GM23338 (cell line): ENCODE measurements around the gene DTNA. TPM values are rescaled to one million over a fixed set of nuclear protein-coding genes. Genes with fewer than 3 reads are reported as not detected.

Experiments
- ATAC-seq: fragments of 200-7000 bp; cut with Tn5 transposase; 3 replicates; pipeline ENCODE4 v1.9.1; 2020
- DNase-seq: peaks from one replicate; pipeline ENCODE4 v3.0.0-alpha.2; 2015; ENCODE audit warnings: low spot score
- H2AFZ ChIP-seq: fragments of 200-600 bp; sonication (generic); 2 replicates; pipeline ENCODE4 v1.8.0; 2016; ENCODE audit warnings: antibody characterized with exemption, mild to moderate bottlenecking, moderate library complexity
- H3F3A ChIP-seq: fragments of 200-600 bp; sonication (generic); replicated peaks from 2 replicates; pipeline ENCODE4 v1.8.0; 2017; ENCODE audit warnings: antibody characterized with exemption, mixed run types, low read depth
- H3K27ac ChIP-seq: fragments of 200-600 bp; sonication (generic); 2 replicates; pipeline ENCODE4 v1.6.1; 2016; ENCODE audit warnings: low read depth
- H3K27me3 ChIP-seq: fragments of 200-600 bp; sonication (generic); 2 replicates; pipeline ENCODE4 v1.8.0; 2016; ENCODE audit warnings: mild to moderate bottlenecking, mixed run types, moderate library complexity; ENCODE audit not compliant: insufficient read depth
- H3K36me3 ChIP-seq: fragments of 200-600 bp; sonication (generic); 2 replicates; pipeline ENCODE4 v1.8.0; 2016; ENCODE audit warnings: mild to moderate bottlenecking; ENCODE audit not compliant: insufficient read depth
- H3K4me1 ChIP-seq: fragments of 200-600 bp; sonication (generic); 2 replicates; pipeline ENCODE4 v1.8.0; 2016; ENCODE audit warnings: mild to moderate bottlenecking, moderate library complexity; ENCODE audit not compliant: insufficient read depth
- H3K4me2 ChIP-seq: fragments of 200-600 bp; sonication (generic); 2 replicates; pipeline ENCODE4 v1.7.1; 2017; ENCODE audit warnings: mixed run types
- H3K4me3 ChIP-seq: fragments of 200-600 bp; sonication (generic); 2 replicates; pipeline ENCODE4 v1.6.1; 2016; ENCODE audit warnings: mixed run types
- H3K79me2 ChIP-seq: fragments of 200-600 bp; sonication (generic); replicated peaks from 2 replicates; pipeline ENCODE4 v1.8.0; 2017; ENCODE audit warnings: mild to moderate bottlenecking; ENCODE audit not compliant: insufficient read depth
- H3K9me2 ChIP-seq: fragments of 200-600 bp; sonication (generic); 2 replicates; pipeline ENCODE4 v1.8.0; 2017; ENCODE audit not compliant: insufficient read depth
- H4K20me1 ChIP-seq: fragments of 200-600 bp; sonication (generic); replicated peaks from 2 replicates; pipeline ENCODE4 v1.8.0; 2017; ENCODE audit warnings: mild to moderate bottlenecking; ENCODE audit not compliant: insufficient read depth
- H3K27ac Mint-ChIP-seq: 2 replicates; pipeline ENCODE4 v1.8.0; 2020; ENCODE audit warnings: inconsistent platforms, mild to moderate bottlenecking, moderate library complexity, mixed read lengths
- H3K27me3 Mint-ChIP-seq: 3 replicates; pipeline ENCODE4 v1.8.0; 2022; ENCODE audit warnings: low read depth, mild to moderate bottlenecking, moderate library complexity, mixed read lengths, inconsistent platforms; ENCODE audit not compliant: insufficient read depth, poor library complexity
- H3K36me3 Mint-ChIP-seq: 3 replicates; pipeline ENCODE4 v1.8.0; 2021; ENCODE audit warnings: low read depth, mild to moderate bottlenecking, inconsistent platforms, moderate library complexity, mixed read lengths
- H3K4me1 Mint-ChIP-seq: 3 replicates; pipeline ENCODE4 v1.8.0; 2020; ENCODE audit warnings: mild to moderate bottlenecking, inconsistent platforms, mixed read lengths
- H3K4me3 Mint-ChIP-seq: 3 replicates; pipeline ENCODE4 v1.8.0; 2021; ENCODE audit warnings: moderate library complexity, mild to moderate bottlenecking, inconsistent platforms, mixed read lengths
- H3K9me3 Mint-ChIP-seq: 3 replicates; pipeline ENCODE4 v1.8.0; 2020; ENCODE audit warnings: moderate library complexity, mild to moderate bottlenecking, inconsistent platforms, mixed read lengths
- CREB1 ChIP-seq: fragments of 250-450 bp; sonication (Bioruptor Pico); IDR thresholded peaks from 2 replicates; pipeline ENCODE4 v1.5.0; 2020; ENCODE audit warnings: low read depth, mild to moderate bottlenecking, moderate library complexity
- EZH2 ChIP-seq: fragments of 200-600 bp; sonication (generic); IDR thresholded peaks from one replicate; pipeline ENCODE4 v1.8.0; 2017; ENCODE audit warnings: antibody characterized with exemption, mild to moderate bottlenecking, low read depth; ENCODE audit not compliant: unreplicated experiment
- JUNB ChIP-seq: IDR thresholded peaks from one replicate; pipeline ENCODE4 v1.6.1; 2016; ENCODE audit warnings: antibody characterized with exemption; ENCODE audit not compliant: unreplicated experiment
- NANOG ChIP-seq: IDR thresholded peaks from 2 replicates; pipeline ENCODE4 v1.6.1; 2016; ENCODE audit warnings: antibody characterized with exemption, borderline replicate concordance
- POLR2AphosphoS5 ChIP-seq: IDR thresholded peaks from 2 replicates; pipeline ENCODE4 v1.6.1; 2016; ENCODE audit warnings: antibody characterized with exemption, low read depth
- STAT1 ChIP-seq: IDR thresholded peaks from one replicate; pipeline ENCODE4 v1.6.1; 2016; ENCODE audit warnings: antibody characterized with exemption; ENCODE audit not compliant: unreplicated experiment
- polyA plus RNA-seq: library from polyadenylated mRNA; unstranded; fragments of >200 nt; fragmentation: Nextera tagmentation; extraction: Ambion mirVana; gene quantifications from 2 replicates; pipeline ENCODE4 v1.2.1, GENCODE V29; 2016
- total RNA-seq: library from RNA; depleted of rRNA; stranded (reverse); fragments of >200 nt; shearing (Covaris generic); gene quantifications from 2 replicates; pipeline ENCODE4 v1.2.3, GENCODE V29; 2014
- TF ChIP-seq, protein P1 (sequence below): fragments of 250-450 bp; sonication (Bioruptor Pico); IDR thresholded peaks from 2 replicates; pipeline ENCODE4 v1.5.0; 2020; ENCODE audit warnings: mild to moderate bottlenecking, moderate library complexity
- TF ChIP-seq, protein P2 (sequence below): IDR thresholded peaks from one replicate; pipeline ENCODE4 v1.6.1; 2018; ENCODE audit warnings: antibody characterized with exemption; ENCODE audit not compliant: unreplicated experiment

DTNA gene
- total and polyA plus RNA-seq, 2 experiments from 2014 or later: 11.5 to 25.1 TPM

DNA sequence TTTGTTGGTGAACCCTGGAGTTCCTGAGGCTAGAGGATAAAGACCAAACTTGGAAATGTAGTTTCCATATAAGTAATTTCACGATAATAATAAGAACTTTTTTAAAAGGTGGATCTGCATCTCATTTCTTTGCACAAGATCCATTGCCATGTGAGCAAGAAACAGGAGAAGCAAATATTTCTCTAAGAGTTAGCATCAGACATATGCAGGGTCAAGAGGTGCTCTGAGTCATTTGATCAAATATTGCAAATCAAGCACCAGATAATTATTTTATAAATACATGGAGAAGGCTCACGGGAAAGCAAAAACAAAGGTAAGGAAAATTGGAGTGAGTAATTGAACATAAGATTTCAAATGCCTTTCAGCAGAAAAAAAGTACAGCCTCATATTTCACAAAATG is 118.0 kb downstream of the DTNA start:
- H3K27ac Mint-ChIP-seq: no peak overlapping the region
- H3K79me2 ChIP-seq: no peaks in the 10 kb centered on the region
- H3K27me3 ChIP-seq: no peaks in the 10 kb centered on the region
- H3K27me3 Mint-ChIP-seq: no peaks in the 10 kb centered on the region
- TF ChIP-seq, protein P1, sequence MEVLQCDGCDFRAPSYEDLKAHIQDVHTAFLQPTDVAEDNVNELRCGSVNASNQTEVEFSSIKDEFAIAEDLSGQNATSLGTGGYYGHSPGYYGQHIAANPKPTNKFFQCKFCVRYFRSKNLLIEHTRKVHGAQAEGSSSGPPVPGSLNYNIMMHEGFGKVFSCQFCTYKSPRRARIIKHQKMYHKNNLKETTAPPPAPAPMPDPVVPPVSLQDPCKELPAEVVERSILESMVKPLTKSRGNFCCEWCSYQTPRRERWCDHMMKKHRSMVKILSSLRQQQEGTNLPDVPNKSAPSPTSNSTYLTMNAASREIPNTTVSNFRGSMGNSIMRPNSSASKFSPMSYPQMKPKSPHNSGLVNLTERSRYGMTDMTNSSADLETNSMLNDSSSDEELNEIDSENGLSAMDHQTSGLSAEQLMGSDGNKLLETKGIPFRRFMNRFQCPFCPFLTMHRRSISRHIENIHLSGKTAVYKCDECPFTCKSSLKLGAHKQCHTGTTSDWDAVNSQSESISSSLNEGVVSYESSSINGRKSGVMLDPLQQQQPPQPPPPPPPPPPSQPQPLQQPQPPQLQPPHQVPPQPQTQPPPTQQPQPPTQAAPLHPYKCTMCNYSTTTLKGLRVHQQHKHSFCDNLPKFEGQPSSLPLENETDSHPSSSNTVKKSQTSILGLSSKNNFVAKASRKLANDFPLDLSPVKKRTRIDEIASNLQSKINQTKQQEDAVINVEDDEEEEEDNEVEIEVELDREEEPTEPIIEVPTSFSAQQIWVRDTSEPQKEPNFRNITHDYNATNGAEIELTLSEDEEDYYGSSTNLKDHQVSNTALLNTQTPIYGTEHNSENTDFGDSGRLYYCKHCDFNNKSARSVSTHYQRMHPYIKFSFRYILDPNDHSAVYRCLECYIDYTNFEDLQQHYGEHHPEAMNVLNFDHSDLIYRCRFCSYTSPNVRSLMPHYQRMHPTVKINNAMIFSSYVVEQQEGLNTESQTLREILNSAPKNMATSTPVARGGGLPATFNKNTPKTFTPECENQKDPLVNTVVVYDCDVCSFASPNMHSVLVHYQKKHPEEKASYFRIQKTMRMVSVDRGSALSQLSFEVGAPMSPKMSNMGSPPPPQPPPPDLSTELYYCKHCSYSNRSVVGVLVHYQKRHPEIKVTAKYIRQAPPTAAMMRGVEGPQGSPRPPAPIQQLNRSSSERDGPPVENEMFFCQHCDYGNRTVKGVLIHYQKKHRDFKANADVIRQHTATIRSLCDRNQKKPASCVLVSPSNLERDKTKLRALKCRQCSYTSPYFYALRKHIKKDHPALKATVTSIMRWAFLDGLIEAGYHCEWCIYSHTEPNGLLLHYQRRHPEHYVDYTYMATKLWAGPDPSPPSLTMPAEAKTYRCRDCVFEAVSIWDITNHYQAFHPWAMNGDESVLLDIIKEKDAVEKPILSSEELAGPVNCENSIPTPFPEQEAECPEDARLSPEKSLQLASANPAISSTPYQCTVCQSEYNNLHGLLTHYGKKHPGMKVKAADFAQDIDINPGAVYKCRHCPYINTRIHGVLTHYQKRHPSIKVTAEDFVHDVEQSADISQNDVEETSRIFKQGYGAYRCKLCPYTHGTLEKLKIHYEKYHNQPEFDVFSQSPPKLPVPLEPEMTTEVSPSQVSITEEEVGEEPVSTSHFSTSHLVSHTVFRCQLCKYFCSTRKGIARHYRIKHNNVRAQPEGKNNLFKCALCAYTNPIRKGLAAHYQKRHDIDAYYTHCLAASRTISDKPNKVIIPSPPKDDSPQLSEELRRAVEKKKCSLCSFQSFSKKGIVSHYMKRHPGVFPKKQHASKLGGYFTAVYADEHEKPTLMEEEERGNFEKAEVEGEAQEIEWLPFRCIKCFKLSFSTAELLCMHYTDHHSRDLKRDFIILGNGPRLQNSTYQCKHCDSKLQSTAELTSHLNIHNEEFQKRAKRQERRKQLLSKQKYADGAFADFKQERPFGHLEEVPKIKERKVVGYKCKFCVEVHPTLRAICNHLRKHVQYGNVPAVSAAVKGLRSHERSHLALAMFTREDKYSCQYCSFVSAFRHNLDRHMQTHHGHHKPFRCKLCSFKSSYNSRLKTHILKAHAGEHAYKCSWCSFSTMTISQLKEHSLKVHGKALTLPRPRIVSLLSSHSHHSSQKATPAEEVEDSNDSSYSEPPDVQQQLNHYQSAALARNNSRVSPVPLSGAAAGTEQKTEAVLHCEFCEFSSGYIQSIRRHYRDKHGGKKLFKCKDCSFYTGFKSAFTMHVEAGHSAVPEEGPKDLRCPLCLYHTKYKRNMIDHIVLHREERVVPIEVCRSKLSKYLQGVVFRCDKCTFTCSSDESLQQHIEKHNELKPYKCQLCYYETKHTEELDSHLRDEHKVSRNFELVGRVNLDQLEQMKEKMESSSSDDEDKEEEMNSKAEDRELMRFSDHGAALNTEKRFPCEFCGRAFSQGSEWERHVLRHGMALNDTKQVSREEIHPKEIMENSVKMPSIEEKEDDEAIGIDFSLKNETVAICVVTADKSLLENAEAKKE (CRISPR knock-in tag): no peak
- TF ChIP-seq, protein P2, sequence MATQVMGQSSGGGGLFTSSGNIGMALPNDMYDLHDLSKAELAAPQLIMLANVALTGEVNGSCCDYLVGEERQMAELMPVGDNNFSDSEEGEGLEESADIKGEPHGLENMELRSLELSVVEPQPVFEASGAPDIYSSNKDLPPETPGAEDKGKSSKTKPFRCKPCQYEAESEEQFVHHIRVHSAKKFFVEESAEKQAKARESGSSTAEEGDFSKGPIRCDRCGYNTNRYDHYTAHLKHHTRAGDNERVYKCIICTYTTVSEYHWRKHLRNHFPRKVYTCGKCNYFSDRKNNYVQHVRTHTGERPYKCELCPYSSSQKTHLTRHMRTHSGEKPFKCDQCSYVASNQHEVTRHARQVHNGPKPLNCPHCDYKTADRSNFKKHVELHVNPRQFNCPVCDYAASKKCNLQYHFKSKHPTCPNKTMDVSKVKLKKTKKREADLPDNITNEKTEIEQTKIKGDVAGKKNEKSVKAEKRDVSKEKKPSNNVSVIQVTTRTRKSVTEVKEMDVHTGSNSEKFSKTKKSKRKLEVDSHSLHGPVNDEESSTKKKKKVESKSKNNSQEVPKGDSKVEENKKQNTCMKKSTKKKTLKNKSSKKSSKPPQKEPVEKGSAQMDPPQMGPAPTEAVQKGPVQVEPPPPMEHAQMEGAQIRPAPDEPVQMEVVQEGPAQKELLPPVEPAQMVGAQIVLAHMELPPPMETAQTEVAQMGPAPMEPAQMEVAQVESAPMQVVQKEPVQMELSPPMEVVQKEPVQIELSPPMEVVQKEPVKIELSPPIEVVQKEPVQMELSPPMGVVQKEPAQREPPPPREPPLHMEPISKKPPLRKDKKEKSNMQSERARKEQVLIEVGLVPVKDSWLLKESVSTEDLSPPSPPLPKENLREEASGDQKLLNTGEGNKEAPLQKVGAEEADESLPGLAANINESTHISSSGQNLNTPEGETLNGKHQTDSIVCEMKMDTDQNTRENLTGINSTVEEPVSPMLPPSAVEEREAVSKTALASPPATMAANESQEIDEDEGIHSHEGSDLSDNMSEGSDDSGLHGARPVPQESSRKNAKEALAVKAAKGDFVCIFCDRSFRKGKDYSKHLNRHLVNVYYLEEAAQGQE: no peak
- no peak for TF ChIP-seq EZH2
- TF ChIP-seq CREB1: no peak
- no peak for TF ChIP-seq STAT1
- TF ChIP-seq NANOG: no peak
- TF ChIP-seq POLR2AphosphoS5: no peak
- TF ChIP-seq JUNB: no peak
- H2AFZ ChIP-seq: no peak overlapping the region
- no peak overlapping the region for H3K4me2 ChIP-seq
- ATAC-seq (no peak), DNase-seq (no peak)
- H3K4me3 Mint-ChIP-seq: no peak overlapping the region
- H3F3A ChIP-seq: no peaks in the 10 kb centered on the region
- no peak overlapping the region for H3K4me3 ChIP-seq
- no peaks in the 10 kb centered on the region for H3K9me3 Mint-ChIP-seq
- H3K36me3 Mint-ChIP-seq: no peaks in the 10 kb centered on the region
- no peak overlapping the region for H3K27ac ChIP-seq
- H3K4me1 ChIP-seq: no peaks in the 10 kb centered on the region
- no peaks in the 10 kb centered on the region for H4K20me1 ChIP-seq
- H3K36me3 ChIP-seq: no peaks in the 10 kb centered on the region
- no peaks in the 10 kb centered on the region for H3K9me2 ChIP-seq
- H3K4me1 Mint-ChIP-seq: no peaks in the 10 kb centered on the region
